Stimulated activated naive CD8-positive, alpha-beta T cell treated with anti-CD3 and anti-CD28 coated beads, Interleukin-15, amount 100 ng/mL, for 72 hours (primary cell): ENCODE measurements around the gene CFAP126.
"Not testable (repeated sequence)": the region's sequence is repeated elsewhere in the genome, so short reads cannot be mapped to it uniquely, and the experiment has no call there.

Experiments used
- ATAC-seq: fragments of 150-1000 bp; cut with Tn5 transposase; 2 replicates; pipeline ENCODE4 v1.10.0; 2021; ENCODE audit warnings: mild to moderate bottlenecking, moderate library complexity
- DNase-seq, 2 donors: peaks; one replicate each; pipeline ENCODE4 v3.0.0; 2021 to 2022
- H3K27ac Mint-ChIP-seq, 2 donors: one replicate each; pipeline ENCODE4 v1.8.0; 2022; ENCODE audit warnings: mild to moderate bottlenecking in 2 of 2, mixed read lengths in 2 of 2, moderate library complexity in 2 of 2
- H3K27me3 Mint-ChIP-seq: one replicate; pipeline ENCODE4 v1.8.0; 2022; ENCODE audit warnings: mixed read lengths
- H3K4me1 Mint-ChIP-seq: one replicate; pipeline ENCODE4 v1.8.0; 2022; ENCODE audit warnings: mild to moderate bottlenecking, mixed read lengths
- H3K4me3 Mint-ChIP-seq, 2 donors: one replicate each; pipeline ENCODE4 v1.8.0; 2022; ENCODE audit warnings: mild to moderate bottlenecking in 2 of 2, mixed read lengths in 2 of 2, moderate library complexity in 1 of 2
- H3K9me3 Mint-ChIP-seq, 2 donors: one replicate each; pipeline ENCODE4 v1.8.0; 2022; ENCODE audit warnings: mixed read lengths in 2 of 2

Gene CFAP126

DNA sequence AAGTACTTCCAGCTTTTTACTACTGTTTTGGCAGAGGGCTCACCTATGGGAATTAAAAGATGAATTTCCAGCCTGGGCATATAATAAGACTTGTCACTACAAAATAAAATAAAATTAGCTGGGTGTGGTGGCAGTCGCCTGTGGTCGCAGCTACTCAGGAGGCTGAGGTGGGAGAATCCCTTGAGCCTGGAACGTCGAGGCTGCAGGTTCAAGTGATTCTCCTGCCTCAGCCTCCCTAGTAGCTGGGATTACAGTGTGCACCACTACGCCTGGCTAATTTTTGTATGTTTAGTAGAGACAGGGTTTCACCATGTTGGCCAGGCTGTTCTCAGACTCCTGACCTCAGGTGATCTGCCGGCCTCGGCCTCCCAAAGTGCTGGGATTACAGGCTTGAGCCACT is 23.5 kb upstream of the CFAP126 start:
- DNase-seq, H3K27ac Mint-ChIP-seq, H3K9me3 Mint-ChIP-seq, ATAC-seq, H3K27me3 Mint-ChIP-seq: not testable (repeated sequence)
- Mint-ChIP-seq H3K4me3 (peak overlapping the region; percentile 96), H3K4me1 (peaks cover 60% of the 10 kb centered on the region)

- peaks cover 63% of the 10 kb centered on the region for H3K4me1 Mint-ChIP-seq
- H3K27me3 Mint-ChIP-seq: no peaks in the 10 kb centered on the region
- DNase-seq (no peak), ATAC-seq (peak; percentile 39)
- peak overlapping the region; percentile 98 to 99 for H3K27ac Mint-ChIP-seq
- no peaks in the 10 kb centered on the region for H3K9me3 Mint-ChIP-seq
- H3K4me3 Mint-ChIP-seq: peak overlapping the region; percentile 96
These were observed 22.8 kb upstream of the CFAP126 start for GRCh38 chr1:161390559-161390858.

- ATAC-seq (peak; percentile 88), DNase-seq (peak; percentile 89 to 92)
- Mint-ChIP-seq H3K27ac (peak overlapping the region; percentile 98 to 99), H3K4me1 (peaks cover 63% of the 10 kb centered on the region), H3K4me3 (peak overlapping the region; percentile 96), H3K9me3 (no peaks in the 10 kb centered on the region), H3K27me3 (no peaks in the 10 kb centered on the region)
These were observed 22.2 kb upstream of the CFAP126 start for GRCh38 chr1:161389691-161390558.

- Mint-ChIP-seq H3K4me3 (peak overlapping the region; percentile 96), H3K27ac (peak overlapping the region; percentile 98 to 99), H3K4me1 (peaks cover 63% of the 10 kb centered on the region)
- not testable (repeated sequence) for ATAC-seq, H3K27me3 Mint-ChIP-seq, H3K9me3 Mint-ChIP-seq, DNase-seq
These were observed 21.5 kb upstream of the CFAP126 start for GRCh38 chr1:161389158-161389557.

- Mint-ChIP-seq H3K4me3 (peak overlapping the region; percentile 96), H3K27ac (peak overlapping the region; percentile 78 to 99), H3K27me3 (no peaks in the 10 kb centered on the region), H3K9me3 (no peaks in the 10 kb centered on the region), H3K4me1 (peaks cover 63% of the 10 kb centered on the region)
- DNase-seq (no peak), ATAC-seq (no peak)
These were observed 21.0 kb upstream of the CFAP126 start for GRCh38 chr1:161388639-161389038.

DNA sequence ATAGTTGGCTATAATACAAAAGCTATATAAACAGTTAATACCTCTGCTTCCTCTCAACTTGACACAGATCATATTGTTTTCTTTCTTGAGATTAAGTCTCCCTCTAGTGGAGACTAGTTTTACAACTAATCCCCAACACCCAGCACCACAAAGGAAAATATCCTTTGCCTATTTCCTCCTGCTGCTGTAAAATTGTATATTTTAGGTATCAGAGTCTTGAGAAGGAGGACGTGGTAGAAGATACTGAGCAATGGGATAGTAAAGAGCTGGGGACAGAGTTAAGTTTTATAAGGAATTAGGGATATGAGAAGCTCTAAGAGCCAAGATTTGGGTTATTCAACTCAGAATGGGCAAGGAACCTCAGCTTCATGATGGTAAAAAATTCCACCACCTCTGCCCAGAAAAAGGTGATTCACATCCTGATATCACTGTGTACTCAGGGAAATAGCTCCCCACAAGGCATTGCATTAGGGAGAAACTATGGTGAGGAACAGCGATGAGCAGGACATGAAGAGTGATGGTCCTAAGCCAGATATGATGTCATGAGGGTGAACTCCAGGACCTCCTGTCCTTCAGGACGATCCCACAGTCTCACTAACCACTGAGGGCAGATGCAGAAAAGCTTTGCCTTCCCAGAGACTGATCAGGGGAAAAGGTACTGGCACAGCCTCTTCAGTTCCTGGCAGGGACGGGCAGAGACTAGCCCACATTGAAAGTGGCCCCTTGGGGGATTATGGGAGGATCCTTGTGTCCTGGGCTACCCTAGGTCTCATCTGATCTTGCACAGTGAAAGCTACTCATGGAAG is 14.7 kb upstream of the CFAP126 start:
- peak overlapping the region in 1 of 2 donors; percentile 63 for H3K27ac Mint-ChIP-seq
- H3K4me1 Mint-ChIP-seq: peaks cover 25% of the 10 kb centered on the region
- no peaks in the 10 kb centered on the region for H3K27me3 Mint-ChIP-seq
- DNase-seq: no peak
- peak; percentile 77 for ATAC-seq
- no peaks in the 10 kb centered on the region for H3K9me3 Mint-ChIP-seq
- H3K4me3 Mint-ChIP-seq: no peak overlapping the region

DNA sequence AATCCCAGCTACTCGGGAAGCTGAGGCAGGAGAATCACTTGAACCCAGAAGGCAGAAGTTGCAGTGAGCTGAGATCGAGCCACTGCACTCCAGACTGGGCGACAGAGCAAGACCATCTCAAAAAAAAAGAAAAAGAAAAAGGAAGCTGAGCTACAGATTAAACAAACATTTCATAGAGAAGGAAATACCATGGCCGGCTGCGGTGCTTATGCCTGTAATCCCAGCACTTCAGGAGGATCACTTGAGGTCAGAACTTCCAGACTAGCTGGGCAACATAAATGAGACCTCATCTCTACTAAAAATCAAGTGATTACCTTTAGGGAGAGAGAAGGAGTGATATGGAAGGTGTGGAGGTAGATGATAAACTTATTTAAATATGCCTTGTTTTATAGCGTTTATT is 14.0 kb upstream of the CFAP126 start:
- Mint-ChIP-seq H3K4me3 (no peak overlapping the region), H3K27me3 (no peaks in the 10 kb centered on the region), H3K4me1 (peaks cover 18% of the 10 kb centered on the region), H3K9me3 (no peaks in the 10 kb centered on the region), H3K27ac (peak overlapping the region in 1 of 2 donors; percentile 63)
- DNase-seq: no peak
- ATAC-seq: no peak

GRCh38 chr1:161379071-161379470 is 11.4 kb upstream of the CFAP126 start:
- no peaks in the 10 kb centered on the region for H3K27me3 Mint-ChIP-seq
- no peaks in the 10 kb centered on the region for H3K9me3 Mint-ChIP-seq
- no peak overlapping the region for H3K27ac Mint-ChIP-seq
- no peak for ATAC-seq
- no peak overlapping the region for H3K4me3 Mint-ChIP-seq
- peaks cover 8% of the 10 kb centered on the region for H3K4me1 Mint-ChIP-seq
- no peak for DNase-seq

- Mint-ChIP-seq H3K27ac (no peak overlapping the region), H3K4me3 (no peak overlapping the region), H3K4me1 (peaks cover 8% of the 10 kb centered on the region), H3K27me3 (no peaks in the 10 kb centered on the region), H3K9me3 (no peaks in the 10 kb centered on the region)
- DNase-seq: no peak
- no peak for ATAC-seq
These were observed 10.3 kb upstream of the CFAP126 start for GRCh38 chr1:161378014-161378413.

DNA sequence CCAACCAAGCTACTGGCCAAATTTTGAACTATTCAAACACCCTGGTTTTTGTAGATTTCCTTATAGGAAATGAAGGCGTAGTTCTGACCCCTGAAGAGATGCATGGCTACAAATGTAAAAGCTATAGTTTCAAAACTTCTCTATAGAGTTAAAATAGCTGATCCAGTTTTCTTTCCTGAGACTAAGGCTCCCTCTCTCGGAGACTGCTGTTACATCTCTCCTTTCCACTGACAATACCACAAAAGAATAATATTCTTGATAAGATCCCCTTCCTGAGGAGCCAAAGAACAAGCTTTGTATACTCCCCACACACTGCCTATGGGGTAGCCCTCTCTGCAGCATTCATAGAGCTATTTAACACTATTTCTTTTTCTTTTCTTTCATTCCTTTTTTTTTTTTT is 6.7 kb upstream of the CFAP126 start:
- H3K4me1 Mint-ChIP-seq: no peaks in the 10 kb centered on the region
- H3K4me3 Mint-ChIP-seq: no peak overlapping the region
- DNase-seq (no peak), ATAC-seq (no peak)
- H3K27me3 Mint-ChIP-seq: no peaks in the 10 kb centered on the region
- peak overlapping the region in 1 of 2 donors; percentile 31 for H3K27ac Mint-ChIP-seq
- H3K9me3 Mint-ChIP-seq: no peaks in the 10 kb centered on the region

DNA sequence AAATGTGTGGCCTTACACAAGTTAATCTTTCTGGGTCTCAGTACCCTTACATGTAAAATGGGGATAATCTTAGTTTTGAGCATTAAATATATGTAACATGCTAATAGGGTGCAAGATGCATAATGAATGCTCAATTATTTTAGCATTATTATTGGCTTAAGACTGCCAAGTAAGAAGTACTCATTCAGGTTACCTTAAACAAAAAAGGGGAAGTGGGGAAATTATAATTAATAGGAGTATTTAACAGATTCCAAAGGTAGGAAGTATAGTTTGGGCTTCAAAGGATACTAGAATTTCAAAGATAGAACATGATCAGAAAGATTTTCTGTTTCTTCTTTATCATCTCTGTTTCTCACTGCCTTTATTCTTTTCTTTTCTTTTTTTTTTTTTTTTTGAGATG is 5.8 kb upstream of the CFAP126 start:
- H3K4me1 Mint-ChIP-seq: no peaks in the 10 kb centered on the region
- H3K27ac Mint-ChIP-seq: no peak overlapping the region
- ATAC-seq: no peak
- H3K4me3 Mint-ChIP-seq: no peak overlapping the region
- H3K9me3 Mint-ChIP-seq: no peaks in the 10 kb centered on the region
- DNase-seq: no peak
- H3K27me3 Mint-ChIP-seq: no peaks in the 10 kb centered on the region

- Mint-ChIP-seq H3K27me3 (no peaks in the 10 kb centered on the region), H3K9me3 (no peaks in the 10 kb centered on the region), H3K4me1 (peaks cover 15% of the 10 kb centered on the region), H3K27ac (peak overlapping the region in 1 of 2 donors; percentile 15), H3K4me3 (no peak overlapping the region)
- no peak for ATAC-seq
- no peak for DNase-seq
These were observed 2.5 kb downstream of the CFAP126 start for GRCh38 chr1:161365207-161365606.

- DNase-seq: no peak
- ATAC-seq: peak; percentile 19
- Mint-ChIP-seq H3K9me3 (no peaks in the 10 kb centered on the region), H3K4me3 (no peak overlapping the region), H3K27ac (peak overlapping the region in 1 of 2 donors; percentile 4), H3K4me1 (peaks cover 19% of the 10 kb centered on the region), H3K27me3 (no peaks in the 10 kb centered on the region)
These were observed 3.3 kb downstream of the CFAP126 start for GRCh38 chr1:161364332-161364731.

- H3K27ac Mint-ChIP-seq: no peak overlapping the region
- peaks cover 15% of the 10 kb centered on the region for H3K4me1 Mint-ChIP-seq
- H3K4me3 Mint-ChIP-seq: no peak overlapping the region
These were observed 8.4 kb downstream of the CFAP126 start for GRCh38 chr1:161359291-161359690.

DNA sequence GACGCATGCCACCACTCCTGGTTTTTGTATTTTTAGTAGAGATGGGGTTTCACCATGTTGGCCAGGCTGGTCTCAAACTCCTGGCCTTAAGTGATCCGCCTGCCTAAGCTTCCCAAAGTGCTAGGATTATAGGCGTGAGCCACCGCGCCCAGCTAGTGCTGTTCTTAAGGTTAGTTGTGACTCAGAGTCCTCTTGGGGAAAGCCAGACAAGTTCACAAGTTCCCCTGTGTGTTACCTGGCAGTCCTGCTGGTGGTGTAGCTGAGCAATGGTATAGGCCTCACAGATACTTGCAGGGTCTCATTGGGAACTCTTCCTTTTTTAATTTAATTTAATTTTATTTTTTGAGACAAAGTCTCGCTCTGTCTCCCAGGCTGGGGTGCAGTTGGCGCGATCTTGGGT is 10.6 kb downstream of the CFAP126 start:
- no peak for DNase-seq
- H3K4me3 Mint-ChIP-seq: no peak overlapping the region
- no peak overlapping the region for H3K27ac Mint-ChIP-seq
- ATAC-seq: no peak
- no peaks in the 10 kb centered on the region for H3K9me3 Mint-ChIP-seq
- H3K4me1 Mint-ChIP-seq: peaks cover 8% of the 10 kb centered on the region
- no peaks in the 10 kb centered on the region for H3K27me3 Mint-ChIP-seq

More at GRCh38 chr1:161359291-161359690, 8.4 kb downstream of the CFAP126 start:
- Mint-ChIP-seq H3K9me3 (no peaks in the 10 kb centered on the region), H3K27me3 (no peaks in the 10 kb centered on the region)
- ATAC-seq (no peak), DNase-seq (no peak)

DNA sequence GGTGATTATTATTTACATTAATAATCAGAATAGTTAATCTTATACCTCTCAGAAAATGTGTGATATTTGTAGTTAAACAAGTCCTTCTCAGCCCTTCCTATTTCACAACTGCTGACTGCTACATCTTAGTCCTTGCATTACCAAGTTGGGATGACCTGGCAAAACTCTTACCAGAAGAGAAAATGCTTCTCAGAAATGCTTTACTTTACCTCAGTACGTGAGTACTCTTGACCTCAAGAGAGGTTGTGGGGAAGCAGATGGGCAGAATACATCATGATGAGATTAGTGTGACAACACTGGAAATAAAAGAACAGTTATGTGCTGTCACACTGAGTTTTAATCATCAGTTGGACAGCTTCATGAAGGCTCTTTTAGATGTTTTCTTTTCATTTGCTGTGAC is 16.2 kb downstream of the CFAP126 start:
- DNase-seq (no peak), ATAC-seq (no peak)
- no peak overlapping the region for H3K4me3 Mint-ChIP-seq
- no peaks in the 10 kb centered on the region for H3K27me3 Mint-ChIP-seq
- no peaks in the 10 kb centered on the region for H3K9me3 Mint-ChIP-seq
- no peak overlapping the region for H3K27ac Mint-ChIP-seq
- H3K4me1 Mint-ChIP-seq: no peaks in the 10 kb centered on the region
